ENCODE data around the gene MAML3.
"Not testable (repeated sequence)": the region's sequence is repeated elsewhere in the genome, so short reads cannot be mapped to it uniquely, and the experiment has no call there.

Gene MAML3

GRCh38 chr4:139955600-139955999 lies 198.4 kb downstream of the MAML3 start:
- no peak for DNase-seq (ENCODE audit: low spot score)
- TF ChIP-seq, protein P1, sequence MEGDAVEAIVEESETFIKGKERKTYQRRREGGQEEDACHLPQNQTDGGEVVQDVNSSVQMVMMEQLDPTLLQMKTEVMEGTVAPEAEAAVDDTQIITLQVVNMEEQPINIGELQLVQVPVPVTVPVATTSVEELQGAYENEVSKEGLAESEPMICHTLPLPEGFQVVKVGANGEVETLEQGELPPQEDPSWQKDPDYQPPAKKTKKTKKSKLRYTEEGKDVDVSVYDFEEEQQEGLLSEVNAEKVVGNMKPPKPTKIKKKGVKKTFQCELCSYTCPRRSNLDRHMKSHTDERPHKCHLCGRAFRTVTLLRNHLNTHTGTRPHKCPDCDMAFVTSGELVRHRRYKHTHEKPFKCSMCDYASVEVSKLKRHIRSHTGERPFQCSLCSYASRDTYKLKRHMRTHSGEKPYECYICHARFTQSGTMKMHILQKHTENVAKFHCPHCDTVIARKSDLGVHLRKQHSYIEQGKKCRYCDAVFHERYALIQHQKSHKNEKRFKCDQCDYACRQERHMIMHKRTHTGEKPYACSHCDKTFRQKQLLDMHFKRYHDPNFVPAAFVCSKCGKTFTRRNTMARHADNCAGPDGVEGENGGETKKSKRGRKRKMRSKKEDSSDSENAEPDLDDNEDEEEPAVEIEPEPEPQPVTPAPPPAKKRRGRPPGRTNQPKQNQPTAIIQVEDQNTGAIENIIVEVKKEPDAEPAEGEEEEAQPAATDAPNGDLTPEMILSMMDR (IDR thresholded peaks at IDR 0.05; ENCODE audit: extremely low read depth, missing control alignments) = no peak

DNA sequence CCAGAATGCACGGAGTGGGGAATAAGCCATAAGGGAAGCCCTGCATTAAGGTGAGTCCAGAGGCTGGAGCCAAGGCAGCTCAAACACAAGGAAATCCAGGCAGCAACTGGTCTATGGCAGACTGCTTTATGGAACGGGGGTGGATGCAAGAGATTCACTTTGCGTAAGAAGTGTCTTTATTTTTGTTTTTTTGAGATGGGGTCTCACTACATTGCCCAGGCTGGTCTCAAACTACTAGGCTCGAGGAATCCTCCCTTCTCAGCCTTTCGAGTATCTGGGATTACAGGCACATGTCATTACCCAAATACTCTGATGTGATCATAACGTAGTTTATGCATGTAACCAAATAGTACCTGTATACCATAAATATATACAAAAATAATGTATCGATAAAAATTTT lies 199.5 kb downstream of the MAML3 start:
- DNase-seq (ENCODE audit: low spot score) = no peak
- TF ChIP-seq, protein P1 (IDR thresholded peaks at IDR 0.05; ENCODE audit: extremely low read depth, missing control alignments) = no peak

DNA sequence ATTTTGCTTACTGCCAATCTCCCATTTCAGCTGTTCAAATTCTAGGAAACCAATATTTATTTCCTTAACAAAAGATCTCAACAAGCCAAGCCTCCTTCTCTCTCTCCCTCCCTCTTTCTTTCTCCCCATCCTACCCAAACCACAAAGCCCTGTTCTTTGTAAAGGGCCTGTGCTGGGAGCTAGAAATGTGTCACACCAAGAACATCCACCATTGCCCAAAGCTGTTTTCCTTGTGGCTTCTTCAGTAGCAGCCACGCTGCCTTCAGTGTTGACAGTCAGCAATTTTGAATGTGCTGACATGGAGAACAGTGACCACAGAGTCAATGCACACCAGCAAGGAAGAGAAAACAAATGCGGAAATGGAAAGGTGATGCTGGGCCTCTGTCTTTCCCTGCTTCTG lies 203.0 kb downstream of the MAML3 start:
- TF ChIP-seq, protein P1 (IDR thresholded peaks at IDR 0.05; ENCODE audit: extremely low read depth, missing control alignments) = no peak
- DNase-seq (ENCODE audit: low spot score) = no peak

DNA sequence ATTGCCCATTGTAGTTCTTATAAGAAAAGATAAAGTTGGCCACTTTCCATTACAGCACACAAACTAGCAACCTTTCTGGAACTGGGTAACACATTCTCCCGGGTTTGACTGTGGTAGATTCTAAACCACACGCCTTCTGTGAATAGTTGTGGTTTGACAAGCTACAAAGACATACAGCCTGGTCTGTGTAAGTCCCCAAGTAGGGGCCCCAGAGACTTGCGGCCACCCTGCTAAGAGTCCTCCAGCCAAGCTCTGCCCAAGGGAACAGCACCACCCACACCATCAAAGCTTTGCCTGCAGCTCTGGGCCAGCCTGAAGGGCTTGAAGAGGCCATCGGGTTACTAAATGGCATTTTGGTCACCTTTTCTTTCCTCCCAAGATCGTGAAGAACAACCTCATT lies 203.4 kb downstream of the MAML3 start:
- TF ChIP-seq, protein P1 (IDR thresholded peaks at IDR 0.05; ENCODE audit: extremely low read depth, missing control alignments) = no peak
- DNase-seq (ENCODE audit: low spot score) = peak; percentile 57

GRCh38 chr4:139944916-139945315 lies 209.1 kb downstream of the MAML3 start:
- not testable (repeated sequence) for DNase-seq (ENCODE audit: low spot score)

DNA sequence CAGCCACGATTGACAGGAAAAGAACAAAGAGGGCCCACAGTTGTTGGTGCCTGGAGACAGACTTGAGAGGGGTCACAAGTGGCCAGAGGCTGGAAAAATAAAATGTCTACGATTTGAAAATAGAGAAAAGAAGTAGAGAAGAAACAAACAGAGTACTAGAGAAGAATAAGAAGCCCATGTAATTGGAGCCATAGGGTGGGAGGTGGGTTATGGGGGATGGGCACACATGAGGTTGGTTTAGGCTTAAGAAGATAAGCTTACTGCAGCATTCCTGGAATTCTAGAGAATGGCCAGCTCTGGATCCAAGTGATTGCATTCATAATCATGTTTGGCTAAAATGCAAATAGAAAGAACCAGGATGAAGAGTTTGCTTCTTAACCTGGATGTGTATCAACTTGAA lies 210.7 kb downstream of the MAML3 start:
- DNase-seq (ENCODE audit: low spot score) = no peak
- TF ChIP-seq, protein P1 (IDR thresholded peaks at IDR 0.05; ENCODE audit: extremely low read depth, missing control alignments) = no peak

DNA sequence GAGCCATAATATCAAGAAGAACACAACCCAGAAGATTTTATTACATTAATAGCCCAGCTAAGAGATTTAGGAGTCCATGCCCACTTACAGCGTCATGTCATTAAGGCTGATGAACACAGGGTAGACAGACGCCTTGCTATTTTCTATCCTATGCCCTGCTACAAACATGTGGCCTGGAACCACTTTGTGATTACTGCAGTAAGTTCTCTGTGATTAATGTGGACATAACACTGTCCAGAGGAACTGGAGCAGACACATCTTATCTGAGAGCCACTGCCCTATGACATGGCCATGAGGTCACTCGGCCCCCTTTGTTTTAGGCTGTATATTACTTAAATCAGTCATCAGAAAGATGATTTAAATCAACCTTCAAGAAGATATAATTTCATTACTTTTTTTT lies 211.7 kb downstream of the MAML3 start:
- no peak for DNase-seq (ENCODE audit: low spot score)
- TF ChIP-seq, protein P1 (IDR thresholded peaks at IDR 0.05; ENCODE audit: extremely low read depth, missing control alignments) = no peak

DNA sequence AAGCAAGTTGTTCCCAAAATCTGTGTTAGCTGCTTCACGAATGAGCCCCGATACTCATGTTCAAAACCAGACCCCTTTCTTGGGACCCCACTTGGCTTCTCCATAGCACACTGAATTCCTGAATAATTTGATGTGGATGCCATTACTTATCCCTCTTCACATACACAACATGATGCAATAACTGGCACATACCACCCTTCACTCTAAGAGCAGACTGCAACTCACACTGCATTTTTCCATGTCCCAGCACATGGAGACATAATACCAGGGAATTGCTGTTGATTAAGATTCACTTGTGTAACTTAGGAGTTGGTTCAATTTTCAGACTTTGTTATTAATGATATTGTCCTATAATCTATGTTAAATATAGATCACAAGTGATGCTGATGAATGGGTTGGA lies 213.4 kb downstream of the MAML3 start:
- DNase-seq (ENCODE audit: low spot score) = no peak
- TF ChIP-seq, protein P1 (IDR thresholded peaks at IDR 0.05; ENCODE audit: extremely low read depth, missing control alignments) = no peak
